ENCODE measurements around the gene FBXW11. TPM values are rescaled to one million over a fixed set of nuclear protein-coding genes. Genes with fewer than 3 reads are reported as not detected.

The FBXW11 gene
- total RNA-seq, 2 donors from 2014 or later: 76.3 to 81.7 TPM

- Histone ChIP-seq H3K4me1 (peaks cover 0 to under 1% of the 10 kb centered on the region in 2 donors), H3K9me3 (no peaks in the 10 kb centered on the region), H3K27me3 (no peaks in the 10 kb centered on the region), H3K36me3 (peaks cover 15% of the 10 kb centered on the region), H3K4me3 (no peak overlapping the region), H3K27ac (no peak overlapping the region)
- TF ChIP-seq, protein P1, sequence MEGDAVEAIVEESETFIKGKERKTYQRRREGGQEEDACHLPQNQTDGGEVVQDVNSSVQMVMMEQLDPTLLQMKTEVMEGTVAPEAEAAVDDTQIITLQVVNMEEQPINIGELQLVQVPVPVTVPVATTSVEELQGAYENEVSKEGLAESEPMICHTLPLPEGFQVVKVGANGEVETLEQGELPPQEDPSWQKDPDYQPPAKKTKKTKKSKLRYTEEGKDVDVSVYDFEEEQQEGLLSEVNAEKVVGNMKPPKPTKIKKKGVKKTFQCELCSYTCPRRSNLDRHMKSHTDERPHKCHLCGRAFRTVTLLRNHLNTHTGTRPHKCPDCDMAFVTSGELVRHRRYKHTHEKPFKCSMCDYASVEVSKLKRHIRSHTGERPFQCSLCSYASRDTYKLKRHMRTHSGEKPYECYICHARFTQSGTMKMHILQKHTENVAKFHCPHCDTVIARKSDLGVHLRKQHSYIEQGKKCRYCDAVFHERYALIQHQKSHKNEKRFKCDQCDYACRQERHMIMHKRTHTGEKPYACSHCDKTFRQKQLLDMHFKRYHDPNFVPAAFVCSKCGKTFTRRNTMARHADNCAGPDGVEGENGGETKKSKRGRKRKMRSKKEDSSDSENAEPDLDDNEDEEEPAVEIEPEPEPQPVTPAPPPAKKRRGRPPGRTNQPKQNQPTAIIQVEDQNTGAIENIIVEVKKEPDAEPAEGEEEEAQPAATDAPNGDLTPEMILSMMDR (IDR thresholded peaks at IDR 0.05): no peak
- no peak for DNase-seq (ENCODE audit: low spot score)
Observed at GRCh38 chr5:172046593-172046992, 40.2 kb upstream of the FBXW11 start.

GRCh38 chr5:172045315-172045632, 38.8 kb upstream of the FBXW11 start:
- H3K36me3 ChIP-seq: peaks cover 15% of the 10 kb centered on the region

DNA sequence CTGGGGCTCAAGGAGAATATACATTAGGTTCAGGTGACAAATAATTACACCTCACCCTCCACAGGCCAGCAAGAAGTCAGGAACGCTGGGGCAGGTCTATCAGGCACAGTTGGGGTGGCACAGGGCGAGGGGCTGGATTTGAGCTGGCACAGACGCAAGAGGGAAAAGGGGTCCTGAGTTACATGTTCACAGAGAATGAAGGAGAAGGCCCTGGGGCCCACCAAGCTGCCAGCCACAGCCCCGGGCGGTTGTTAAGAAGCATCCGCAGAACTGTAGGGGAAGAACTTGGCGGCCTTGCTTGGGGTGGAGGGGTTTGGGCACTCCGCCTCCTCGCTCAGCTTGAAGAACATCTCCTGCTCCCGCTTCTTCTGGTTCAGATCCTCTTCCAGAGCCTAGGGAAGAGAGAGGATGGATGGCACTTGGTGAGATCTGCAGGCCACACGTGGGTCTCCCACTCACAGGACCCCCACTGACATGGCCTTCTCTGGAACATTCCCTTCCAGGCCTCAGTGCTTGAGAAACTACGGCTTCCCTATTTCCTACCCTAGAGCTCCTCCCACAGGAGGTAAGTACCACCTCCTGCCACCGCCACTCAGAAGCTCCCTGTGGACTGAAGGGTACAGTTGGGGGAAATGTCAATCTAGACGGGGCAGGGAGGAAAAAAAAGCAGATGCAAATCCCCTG, 38.3 kb upstream of the FBXW11 start:
- Histone ChIP-seq H3K36me3 (peaks cover 15% of the 10 kb centered on the region), H3K4me1 (peaks cover 0 to 7% of the 10 kb centered on the region in 2 donors), H3K27me3 (no peaks in the 10 kb centered on the region), H3K9me3 (no peaks in the 10 kb centered on the region), H3K27ac (no peak overlapping the region), H3K4me3 (no peak overlapping the region)
- DNase-seq (ENCODE audit: low spot score): no peak
- TF ChIP-seq, protein P1 (IDR thresholded peaks at IDR 0.05): no peak

More at GRCh38 chr5:172045315-172045632, 38.8 kb upstream of the FBXW11 start:
- peaks cover 0 to 2% of the 10 kb centered on the region in 2 donors for H3K4me1 ChIP-seq
- TF ChIP-seq, protein P1 (IDR thresholded peaks at IDR 0.05): no peak
- no peak for DNase-seq (ENCODE audit: low spot score)
- H3K9me3 ChIP-seq: no peaks in the 10 kb centered on the region
- H3K27me3 ChIP-seq: no peaks in the 10 kb centered on the region
- H3K27ac ChIP-seq: no peak overlapping the region
- H3K4me3 ChIP-seq: no peak overlapping the region

- Histone ChIP-seq H3K4me3 (no peak overlapping the region), H3K36me3 (peaks cover 10% of the 10 kb centered on the region), H3K9me3 (no peaks in the 10 kb centered on the region), H3K27ac (no peak overlapping the region), H3K27me3 (no peaks in the 10 kb centered on the region), H3K4me1 (peaks cover 0 to 9% of the 10 kb centered on the region in 2 donors)
- no peak for DNase-seq (ENCODE audit: low spot score)
- TF ChIP-seq, protein P1 (IDR thresholded peaks at IDR 0.05): no peak
Observed at GRCh38 chr5:172043865-172044264, 37.4 kb upstream of the FBXW11 start.

DNA sequence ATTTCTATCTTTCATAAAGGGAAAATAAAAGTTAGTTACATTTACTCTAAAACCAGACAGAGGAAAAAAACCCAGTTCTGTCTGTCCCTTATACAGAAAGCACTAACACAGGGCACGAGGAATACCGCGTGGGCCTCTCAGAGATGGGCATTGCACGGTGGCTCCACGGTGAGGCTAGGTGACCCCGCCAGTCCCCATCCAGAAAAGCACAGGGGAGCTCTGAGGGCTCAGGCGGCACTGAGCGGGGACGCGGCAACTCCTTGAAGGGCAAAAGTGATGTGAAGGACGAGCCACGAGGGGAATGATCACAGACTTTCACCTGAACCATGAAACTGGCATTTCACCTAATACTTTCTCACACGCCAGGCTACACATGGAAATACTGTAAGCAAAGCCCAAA, 35.7 kb upstream of the FBXW11 start:
- DNase-seq (ENCODE audit: low spot score): no peak
- H3K27me3 ChIP-seq: no peaks in the 10 kb centered on the region
- TF ChIP-seq, protein P1 (IDR thresholded peaks at IDR 0.05): no peak
- H3K4me1 ChIP-seq: peaks cover 0 to 9% of the 10 kb centered on the region in 2 donors
- H3K9me3 ChIP-seq: no peaks in the 10 kb centered on the region
- no peak overlapping the region for H3K27ac ChIP-seq
- H3K4me3 ChIP-seq: no peak overlapping the region
- H3K36me3 ChIP-seq: peaks cover 9% of the 10 kb centered on the region

- H3K4me1 ChIP-seq: peaks cover 0 to 9% of the 10 kb centered on the region in 2 donors
- DNase-seq (ENCODE audit: low spot score): no peak
- no peak overlapping the region for H3K27ac ChIP-seq
- TF ChIP-seq, protein P1 (IDR thresholded peaks at IDR 0.05): no peak
- no peaks in the 10 kb centered on the region for H3K36me3 ChIP-seq
- no peaks in the 10 kb centered on the region for H3K27me3 ChIP-seq
- H3K4me3 ChIP-seq: no peak overlapping the region
- H3K9me3 ChIP-seq: no peaks in the 10 kb centered on the region
Observed at GRCh38 chr5:172038167-172038566, 31.7 kb upstream of the FBXW11 start.

Measured in right atrium auricular region (tissue), 2 donors.